Pancreas (tissue), 10 donors: ENCODE measurements around the gene NXPE3. TPM values are rescaled to one million over a fixed set of nuclear protein-coding genes. Genes with fewer than 3 reads are reported as not detected.

ENCODE experiments used
- ATAC-seq, 4 donors: fragments of 200-7000 bp; cut with Tn5 transposase; one replicate each; pipeline versions ENCODE4 v1.8.0 to v1.9.1; 2020; ENCODE audit warnings: mild to moderate bottlenecking in 4 of 4, moderate library complexity in 4 of 4
- DNase-seq, 6 donors: peaks; one replicate each; pipeline ENCODE4 v3.0.0-alpha.2; 2020
- FAIRE-seq: peaks from 2 replicates; lab custom pipeline; 2012; peaks lifted over from hg19 to GRCh38; lab: Jason Lieb, UNC
- H3K27ac ChIP-seq, 4 donors: fragments of 200-600 bp; sonication (generic); 1 replicate in 3 of 4; 2 replicates in 1 of 4; pipeline versions ENCODE4 v1.5.0 to v1.8.0; 2020
- H3K27me3 ChIP-seq, 4 donors: fragments of 200-600 bp; one replicate each; pipeline ENCODE4 v1.8.0; 2021
- H3K36me3 ChIP-seq, 3 donors: fragments of 200-600 bp; sonication (generic) in 1 of 3; one replicate each; pipeline versions ENCODE4 v1.5.0 to v1.8.0; 2020 to 2021
- H3K4me1 ChIP-seq, 3 donors: fragments of 200-600 bp; one replicate each; pipeline ENCODE4 v1.8.0; 2021
- H3K4me3 ChIP-seq, 4 donors: fragments of 200-600 bp; sonication (generic) in 2 of 4; one replicate each; pipeline versions ENCODE4 v1.5.0 to v1.8.0; 2020 to 2021
- H3K9me3 ChIP-seq, 4 donors: fragments of 200-600 bp; one replicate each; pipeline ENCODE4 v1.8.0; 2021
- WGBS, 2 donors: extraction: QIAGEN DNeasy Blood & Tissue Kit; methylation state at CpG; one replicate each; pipeline ENCODE4 v1.1.7; 2013; 5-methylcytosine and 5-hydroxymethylcytosine counted together
- intact Hi-C, 3 donors: fragments of 100-400 bp; cut with DNase I; formaldehyde crosslinking; loops; one replicate each; pipeline versions ENCODE4 v1.11.1 to v1.14.2; 2022
- polyA plus RNA-seq, 2 donors: library from polyadenylated mRNA; stranded (reverse); fragments of 200-250 nt; gene quantifications; one replicate each; pipeline ENCODE4 v1.2.3, GENCODE V29; 2013
- total RNA-seq, 6 donors: library from RNA; stranded (reverse); fragmentation: NEBNext Ultra II Directional in 4 of 6; extraction: Animal tissue kit (Norgen Biotek cat#: 25700) in 4 of 6; gene quantifications; one replicate each; pipeline versions ENCODE4 v1.2.1 to v1.2.4, GENCODE V29; 2021 to 2023
- TF ChIP-seq, protein P1 (sequence below), 4 donors: fragments of 200-600 bp; sonication (generic) in 3 of 4; IDR thresholded peaks; one replicate each; pipeline versions ENCODE4 v1.5.0 to v1.8.0; 2021; ENCODE audit warnings: antibody characterized with exemption in 4 of 4
- donor health status: healthy with polysubstance abuse.
- donor health status: DM: no; HTN: no; CAD: no; lungs with moderate emphysema.
- donor health status: DM: no; HTN: no; CAD: no.
- donor health status: control.
- donor health status: control.
- donor health status: Bipolar disorder and iron deficiency.
- donor health status: DM: yes; HTN: yes; CAD: no.
- donor health status: DM: no; HTN: no; CAD: no.
- donor health status: DM: no; HTN: no; CAD: no.
- donor health status: DM: yes; HTN: yes; CAD: no.

The NXPE3 gene
- total and polyA plus RNA-seq, 8 donors, result 1.4 to 4.3 (median 2.4) TPM

DNA sequence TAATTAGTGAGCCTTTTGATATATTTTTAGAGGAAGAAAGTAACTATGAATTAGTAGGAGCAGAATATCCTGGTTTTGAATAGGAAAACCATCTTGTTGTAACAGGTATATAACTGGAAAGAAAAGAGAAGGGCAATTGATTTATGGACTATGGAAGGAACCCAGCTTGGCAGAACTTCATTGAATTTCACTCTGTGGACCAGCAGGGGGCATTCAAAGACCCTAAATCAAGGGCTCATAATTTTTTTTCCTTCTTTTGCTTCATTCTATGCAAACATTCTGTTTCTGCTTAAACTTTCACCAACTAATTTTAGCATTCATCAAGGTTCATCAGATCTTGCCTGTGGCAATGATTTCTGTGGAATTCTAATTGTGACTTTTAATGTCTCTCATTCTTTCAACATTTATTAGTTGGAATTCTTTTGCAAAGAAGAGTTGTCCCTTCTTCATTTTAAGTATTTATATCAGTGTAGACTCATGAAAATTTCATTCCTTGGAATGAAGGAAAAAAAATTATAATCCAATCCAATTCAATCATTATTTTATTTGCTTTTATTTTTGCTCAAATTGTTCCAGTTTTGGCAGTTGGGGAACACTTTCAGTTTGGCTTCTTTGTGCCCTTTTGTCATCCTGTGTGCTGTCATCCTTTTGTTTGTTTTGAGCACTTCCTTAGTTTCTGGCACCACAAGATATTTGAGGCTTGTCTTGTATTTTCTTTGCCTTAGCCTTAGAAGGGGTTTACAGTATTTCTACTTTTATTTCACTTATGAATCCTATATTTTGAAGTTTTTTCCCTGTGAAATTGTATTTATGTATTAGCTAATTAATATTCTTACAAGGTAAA is 30.4 kb downstream of the NXPE3 start:
- ATAC-seq (peak in 3 of 4 donors; percentile 75 to 86 (median 79)), FAIRE-seq (peak; percentile 23)

DNA sequence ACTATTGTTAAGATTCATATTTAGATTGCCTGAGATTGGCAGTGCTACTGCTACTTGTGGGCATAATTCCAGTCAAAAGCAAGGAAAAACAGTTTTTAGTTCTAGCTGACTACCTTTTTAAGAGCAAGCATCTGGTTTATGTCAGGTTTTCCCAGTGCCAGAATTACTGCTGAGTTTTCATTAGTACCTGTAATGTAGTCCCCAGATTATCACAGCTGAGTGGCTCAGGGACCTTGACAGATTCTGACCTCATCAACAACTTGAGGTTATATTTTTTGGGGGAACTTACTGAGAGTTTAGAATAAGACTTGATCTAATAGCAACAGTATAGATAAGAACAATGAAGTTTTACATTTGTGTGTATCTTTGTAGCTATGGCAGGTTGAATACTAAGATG is 31.0 kb downstream of the NXPE3 start:
- no peak overlapping the region for H3K4me3 ChIP-seq
- DNase-seq (no peak), FAIRE-seq (no peak), ATAC-seq (peak in 1 of 4 donors; percentile 38)
- H3K27me3 ChIP-seq, result no peaks in the 10 kb centered on the region
- no peaks in the 10 kb centered on the region for H3K36me3 ChIP-seq
- no peaks in the 10 kb centered on the region for H3K9me3 ChIP-seq
- intact Hi-C loops, result loop anchor here in 2 of 3 donors (5.0 kb wide), 1 partner anchor 412 kb away; no protein-coding TSS in a partner anchor
- H3K4me1 ChIP-seq, result peaks cover 4 to 21% (median 19%) of the 10 kb centered on the region in 3 donors
- no peak overlapping the region for H3K27ac ChIP-seq
- TF ChIP-seq, protein P1, sequence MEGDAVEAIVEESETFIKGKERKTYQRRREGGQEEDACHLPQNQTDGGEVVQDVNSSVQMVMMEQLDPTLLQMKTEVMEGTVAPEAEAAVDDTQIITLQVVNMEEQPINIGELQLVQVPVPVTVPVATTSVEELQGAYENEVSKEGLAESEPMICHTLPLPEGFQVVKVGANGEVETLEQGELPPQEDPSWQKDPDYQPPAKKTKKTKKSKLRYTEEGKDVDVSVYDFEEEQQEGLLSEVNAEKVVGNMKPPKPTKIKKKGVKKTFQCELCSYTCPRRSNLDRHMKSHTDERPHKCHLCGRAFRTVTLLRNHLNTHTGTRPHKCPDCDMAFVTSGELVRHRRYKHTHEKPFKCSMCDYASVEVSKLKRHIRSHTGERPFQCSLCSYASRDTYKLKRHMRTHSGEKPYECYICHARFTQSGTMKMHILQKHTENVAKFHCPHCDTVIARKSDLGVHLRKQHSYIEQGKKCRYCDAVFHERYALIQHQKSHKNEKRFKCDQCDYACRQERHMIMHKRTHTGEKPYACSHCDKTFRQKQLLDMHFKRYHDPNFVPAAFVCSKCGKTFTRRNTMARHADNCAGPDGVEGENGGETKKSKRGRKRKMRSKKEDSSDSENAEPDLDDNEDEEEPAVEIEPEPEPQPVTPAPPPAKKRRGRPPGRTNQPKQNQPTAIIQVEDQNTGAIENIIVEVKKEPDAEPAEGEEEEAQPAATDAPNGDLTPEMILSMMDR (IDR thresholded peaks at IDR 0.05), result no peak

More for the DNA sequence above, 30.4 kb downstream of the NXPE3 start:
- Histone ChIP-seq H3K36me3 (no peaks in the 10 kb centered on the region), H3K4me3 (no peak overlapping the region), H3K27me3 (no peaks in the 10 kb centered on the region), H3K27ac (no peak overlapping the region), H3K9me3 (no peaks in the 10 kb centered on the region), H3K4me1 (peaks cover 4 to 16% (median 14%) of the 10 kb centered on the region in 3 donors)
- intact Hi-C loops, result loop anchor here in 2 of 3 donors (5.0 to 10.0 kb wide), 3 partner anchors 413 to 728 kb away; no protein-coding TSS in a partner anchor
- DNase-seq, result peak in 2 of 6 donors; percentile 27 to 32
- TF ChIP-seq, protein P1 (IDR thresholded peaks at IDR 0.05), result peak; percentile 39 to 64 (median 50)

- intact Hi-C loops, result loop anchor here in 2 of 3 donors (5.0 kb wide), 1 partner anchor 410 kb away; no protein-coding TSS in a partner anchor
- FAIRE-seq (no peak), DNase-seq (no peak), ATAC-seq (no peak)
- Histone ChIP-seq H3K4me3 (no peak overlapping the region), H3K27ac (no peak overlapping the region), H3K36me3 (no peaks in the 10 kb centered on the region), H3K4me1 (peaks cover 4 to 24% (median 19%) of the 10 kb centered on the region in 3 donors), H3K9me3 (no peaks in the 10 kb centered on the region), H3K27me3 (no peaks in the 10 kb centered on the region)
- 82% methylated on average over 2 of the region's 2 CpGs for WGBS, 2 donors
- TF ChIP-seq, protein P1 (IDR thresholded peaks at IDR 0.05), result no peak
These were observed 32.9 kb downstream of the NXPE3 start for GRCh38 chr3:101811875-101812274.

GRCh38 chr3:101812895-101813294 is 33.9 kb downstream of the NXPE3 start:
- Histone ChIP-seq H3K36me3 (no peaks in the 10 kb centered on the region), H3K4me1 (peaks cover 4 to 24% (median 19%) of the 10 kb centered on the region in 3 donors), H3K9me3 (no peaks in the 10 kb centered on the region), H3K27me3 (no peaks in the 10 kb centered on the region), H3K4me3 (no peak overlapping the region), H3K27ac (no peak overlapping the region)
- no peak for DNase-seq
- no peak for FAIRE-seq
- no peak for ATAC-seq
- intact Hi-C loops, result loop anchor here in 2 of 3 donors (5.0 kb wide), 1 partner anchor 409 kb away; no protein-coding TSS in a partner anchor
- TF ChIP-seq, protein P1 (IDR thresholded peaks at IDR 0.05), result no peak
